Cardiac muscle cell (in vitro differentiated cells and primary cell): ENCODE measurements around the gene TBC1D5. TPM values are rescaled to one million over a fixed set of nuclear protein-coding genes. Genes with fewer than 3 reads are reported as not detected.
"Not testable (repeated sequence)": the region's sequence is repeated elsewhere in the genome, so short reads cannot be mapped to it uniquely, and the experiment has no call there.

Experiments used
- DNase-seq, 2 donors: peaks; one replicate each; pipeline versions ENCODE4 v3.0.0 to v3.0.0-alpha.2; 2010 to 2017; ENCODE audit warnings: low read depth in 1 of 2, low spot score in 1 of 2
- H3K27ac ChIP-seq: fragments of 200-600 bp; sonication (generic); 2 replicates; pipeline ENCODE4 v1.5.1; 2016
- H3K27me3 ChIP-seq: fragments of 200-600 bp; sonication (generic); 2 replicates; pipeline ENCODE4 v1.6.0; 2016; ENCODE audit warnings: control low read depth
- H3K36me3 ChIP-seq: fragments of 200-600 bp; sonication (generic); 2 replicates; pipeline ENCODE4 v1.5.1; 2016; ENCODE audit warnings: control low read depth
- H3K4me1 ChIP-seq: fragments of 200-600 bp; sonication (generic); 2 replicates; pipeline ENCODE4 v1.8.1; 2017; ENCODE audit warnings: low read depth, mild to moderate bottlenecking, mixed run types
- H3K4me3 ChIP-seq: fragments of 200-600 bp; sonication (generic); 2 replicates; pipeline ENCODE4 v1.5.1; 2016; ENCODE audit warnings: mild to moderate bottlenecking
- H3K9me3 ChIP-seq: fragments of 200-600 bp; sonication (generic); 2 replicates; pipeline ENCODE4 v1.5.1; 2017; ENCODE audit warnings: low read depth, mild to moderate bottlenecking, control low read depth
- polyA plus RNA-seq: library from polyadenylated mRNA; unstranded; fragments of >200 nt; fragmentation: Nextera tagmentation; extraction: Ambion mirVana; gene quantifications from 2 replicates; pipeline ENCODE4 v1.2.1, GENCODE V29; 2016
- total RNA-seq: library from RNA; depleted of rRNA; stranded (reverse); fragments of >200 nt; gene quantifications from 2 replicates; pipeline ENCODE4 v1.2.3, GENCODE V29; 2016
- TF ChIP-seq, protein P1 (sequence below): IDR thresholded peaks from 2 replicates; pipeline ENCODE4 v1.5.1; 2012; ENCODE audit warnings: low read depth, mild to moderate bottlenecking, low read length

The TBC1D5 gene
- total and polyA plus RNA-seq, 2 experiments from 2014 or later: 34.5 to 66.6 TPM

- H3K36me3 ChIP-seq: no peaks in the 10 kb centered on the region
- no peaks in the 10 kb centered on the region for H3K4me1 ChIP-seq
- DNase-seq: no peak
- TF ChIP-seq, protein P1, sequence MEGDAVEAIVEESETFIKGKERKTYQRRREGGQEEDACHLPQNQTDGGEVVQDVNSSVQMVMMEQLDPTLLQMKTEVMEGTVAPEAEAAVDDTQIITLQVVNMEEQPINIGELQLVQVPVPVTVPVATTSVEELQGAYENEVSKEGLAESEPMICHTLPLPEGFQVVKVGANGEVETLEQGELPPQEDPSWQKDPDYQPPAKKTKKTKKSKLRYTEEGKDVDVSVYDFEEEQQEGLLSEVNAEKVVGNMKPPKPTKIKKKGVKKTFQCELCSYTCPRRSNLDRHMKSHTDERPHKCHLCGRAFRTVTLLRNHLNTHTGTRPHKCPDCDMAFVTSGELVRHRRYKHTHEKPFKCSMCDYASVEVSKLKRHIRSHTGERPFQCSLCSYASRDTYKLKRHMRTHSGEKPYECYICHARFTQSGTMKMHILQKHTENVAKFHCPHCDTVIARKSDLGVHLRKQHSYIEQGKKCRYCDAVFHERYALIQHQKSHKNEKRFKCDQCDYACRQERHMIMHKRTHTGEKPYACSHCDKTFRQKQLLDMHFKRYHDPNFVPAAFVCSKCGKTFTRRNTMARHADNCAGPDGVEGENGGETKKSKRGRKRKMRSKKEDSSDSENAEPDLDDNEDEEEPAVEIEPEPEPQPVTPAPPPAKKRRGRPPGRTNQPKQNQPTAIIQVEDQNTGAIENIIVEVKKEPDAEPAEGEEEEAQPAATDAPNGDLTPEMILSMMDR: no peak
- no peak overlapping the region for H3K27ac ChIP-seq
- no peak overlapping the region for H3K4me3 ChIP-seq
- no peaks in the 10 kb centered on the region for H3K9me3 ChIP-seq
- no peaks in the 10 kb centered on the region for H3K27me3 ChIP-seq
These were observed 32.6 kb upstream of the TBC1D5 start for GRCh38 chr3:17775073-17775472.

- H3K4me3 ChIP-seq, H3K9me3 ChIP-seq, H3K4me1 ChIP-seq, H3K27me3 ChIP-seq, H3K36me3 ChIP-seq, H3K27ac ChIP-seq, DNase-seq: not testable (repeated sequence)
These were observed 31.9 kb upstream of the TBC1D5 start for GRCh38 chr3:17774180-17774910.

GRCh38 chr3:17772556-17772955 lies 30.1 kb upstream of the TBC1D5 start:
- Histone ChIP-seq H3K9me3 (no peaks in the 10 kb centered on the region), H3K36me3 (no peaks in the 10 kb centered on the region), H3K4me3 (no peak overlapping the region), H3K4me1 (no peaks in the 10 kb centered on the region), H3K27ac (no peak overlapping the region), H3K27me3 (no peaks in the 10 kb centered on the region)
- DNase-seq: no peak
- TF ChIP-seq, protein P1: no peak

GRCh38 chr3:17771177-17772017 lies 29.0 kb upstream of the TBC1D5 start:
- peak in 1 of 2 donors; percentile 32 for DNase-seq
- Histone ChIP-seq H3K27ac (no peak overlapping the region), H3K4me1 (no peaks in the 10 kb centered on the region), H3K27me3 (no peaks in the 10 kb centered on the region), H3K9me3 (no peaks in the 10 kb centered on the region), H3K36me3 (no peaks in the 10 kb centered on the region), H3K4me3 (no peak overlapping the region)
- TF ChIP-seq, protein P1: no peak

- Histone ChIP-seq H3K9me3 (no peaks in the 10 kb centered on the region), H3K4me3 (no peak overlapping the region), H3K36me3 (no peaks in the 10 kb centered on the region), H3K4me1 (no peaks in the 10 kb centered on the region), H3K27me3 (no peaks in the 10 kb centered on the region), H3K27ac (no peak overlapping the region)
- no peak for DNase-seq
- TF ChIP-seq, protein P1: no peak
These were observed 28.3 kb upstream of the TBC1D5 start for GRCh38 chr3:17770682-17771081.
